Measurements from ENCODE around the gene TXNRD3.

Gene TXNRD3

DNA sequence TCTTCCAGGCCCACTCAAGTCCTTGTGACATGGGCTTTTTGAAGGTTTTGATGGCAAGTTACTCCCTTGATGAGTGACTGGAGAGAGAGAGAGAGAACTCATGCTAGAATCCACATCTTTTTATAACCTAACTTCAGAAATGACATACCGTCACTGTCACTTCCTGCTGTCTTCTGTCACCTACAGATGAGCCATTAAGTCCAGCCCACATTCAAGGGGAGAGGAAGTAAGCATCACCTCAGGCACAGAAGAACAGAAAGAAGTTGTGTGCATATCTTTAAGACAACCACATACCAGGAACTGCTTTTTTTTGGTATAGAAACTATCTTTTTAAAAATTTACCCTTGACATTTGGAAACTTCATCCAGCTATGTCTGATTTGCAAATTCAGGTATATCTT, 16.6 kb upstream of the TXNRD3 start:
- Histone ChIP-seq H3K36me3 (ENCODE audit: control insufficient read depth, insufficient read depth, low read length) (no peaks in the 10 kb centered on the region), H3K27ac (ENCODE audit: low read depth, low read length) (no peak overlapping the region), H3K9me3 (ENCODE audit: control insufficient read depth, insufficient read depth, low read length) (no peaks in the 10 kb centered on the region; the same call in 1 of the 2 replicates), H3K4me1 (ENCODE audit: control insufficient read depth, insufficient read depth, low read length) (no peaks in the 10 kb centered on the region), H3K4me3 (ENCODE audit: low read depth, low read length) (no peak overlapping the region), H3K27me3 (ENCODE audit: control insufficient read depth, insufficient read depth, low read length) (no peaks in the 10 kb centered on the region), H3K9ac (ENCODE audit: low read depth, low read length) (no peak overlapping the region)

DNA sequence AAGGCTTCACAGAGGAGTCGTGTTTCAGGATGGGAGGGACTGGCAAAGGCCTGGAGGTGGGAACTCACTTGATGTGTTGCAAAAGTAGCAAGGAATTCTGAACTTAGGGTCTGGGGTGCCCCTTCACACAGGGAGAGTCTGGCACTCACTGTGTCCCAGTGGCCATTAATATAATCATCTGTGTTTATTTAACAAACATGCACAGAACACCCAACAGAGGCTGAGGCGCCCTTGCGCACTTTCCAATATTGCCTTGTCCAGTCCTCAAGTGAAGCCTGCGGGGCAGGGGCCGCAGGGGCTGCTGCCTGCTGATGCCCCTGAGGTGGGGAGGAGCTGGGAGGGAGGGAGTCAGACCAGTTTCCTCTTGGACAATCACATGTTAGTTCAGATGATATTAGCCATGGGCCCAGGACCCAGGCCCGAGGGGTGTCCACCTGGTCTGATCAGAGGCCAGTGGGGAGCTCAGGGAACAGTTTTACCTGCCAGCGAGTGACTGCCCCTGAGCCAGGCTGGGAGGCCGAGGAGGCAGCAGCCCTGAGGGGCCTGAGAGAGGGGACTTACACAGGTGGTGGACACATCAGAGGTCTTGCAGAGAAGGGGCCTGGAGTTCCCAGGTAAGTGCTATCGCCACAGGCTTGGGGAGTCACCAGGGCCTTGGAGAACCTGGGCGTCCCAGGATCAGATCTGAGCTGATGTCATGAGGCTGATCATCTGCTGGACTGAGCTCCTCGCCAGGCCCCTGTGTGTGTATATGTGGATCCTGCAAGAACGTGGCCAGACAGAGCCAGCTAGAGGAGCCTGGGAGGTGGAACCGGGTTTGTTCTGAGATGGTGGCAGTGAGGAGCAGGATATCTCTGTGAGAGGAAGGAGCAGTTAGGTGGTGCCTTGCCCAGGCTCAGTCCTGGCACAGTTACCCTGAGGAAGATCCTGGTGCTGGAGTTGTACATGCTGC, 13.8 kb upstream of the TXNRD3 start:
- H3K27me3 ChIP-seq (ENCODE audit: control insufficient read depth, insufficient read depth, low read length): no peaks in the 10 kb centered on the region
- no peak overlapping the region for H3K9ac ChIP-seq (ENCODE audit: low read depth, low read length)
- no peaks in the 10 kb centered on the region for H3K4me1 ChIP-seq (ENCODE audit: control insufficient read depth, insufficient read depth, low read length)
- H3K36me3 ChIP-seq (ENCODE audit: control insufficient read depth, insufficient read depth, low read length): no peaks in the 10 kb centered on the region
- H3K27ac ChIP-seq (ENCODE audit: low read depth, low read length): no peak overlapping the region
- no peak overlapping the region for H3K4me3 ChIP-seq (ENCODE audit: low read depth, low read length)
- H3K9me3 ChIP-seq (ENCODE audit: control insufficient read depth, insufficient read depth, low read length): no peaks in the 10 kb centered on the region

DNA sequence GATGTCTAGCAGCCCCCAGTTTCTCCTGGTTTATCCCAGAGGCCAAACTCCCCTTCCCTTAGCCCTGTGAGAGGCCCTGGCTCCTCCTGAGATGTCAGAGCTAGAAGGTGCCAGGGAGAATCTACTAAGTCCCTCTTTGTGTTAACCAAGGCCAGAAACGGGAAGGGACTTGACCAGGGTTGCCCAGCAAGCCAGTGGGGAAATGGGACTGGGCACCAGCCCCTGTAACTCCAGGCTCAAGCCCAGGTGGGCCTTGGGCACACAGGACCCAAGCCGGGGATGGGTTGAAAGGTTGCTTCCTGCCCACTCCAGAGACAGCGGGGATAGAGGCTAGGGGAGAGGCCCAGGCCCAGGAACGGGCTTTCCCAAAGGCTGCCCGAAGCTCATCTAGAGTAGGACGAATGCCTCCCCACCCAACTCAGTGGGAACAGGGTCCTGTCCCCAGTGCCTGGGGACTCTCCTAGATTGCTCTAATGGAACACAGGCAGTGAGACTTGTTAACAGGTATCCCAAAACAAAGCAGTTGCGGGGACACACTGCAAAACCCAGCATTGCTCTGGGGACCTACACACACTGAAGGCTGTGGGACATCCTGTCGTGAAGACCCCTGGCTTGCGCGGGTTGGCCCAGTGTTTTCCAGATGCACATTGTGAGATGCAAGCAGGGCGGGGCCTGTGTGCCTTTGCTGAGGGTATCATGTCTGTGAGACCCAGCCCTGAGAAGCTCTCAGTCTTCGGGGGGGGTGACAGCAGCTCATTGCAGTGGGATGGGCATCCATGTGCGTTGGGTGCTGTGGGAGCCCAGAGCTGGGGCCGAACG, 12.9 kb upstream of the TXNRD3 start:
- H3K36me3 ChIP-seq (ENCODE audit: control insufficient read depth, insufficient read depth, low read length): no peaks in the 10 kb centered on the region
- H3K4me1 ChIP-seq (ENCODE audit: control insufficient read depth, insufficient read depth, low read length): no peaks in the 10 kb centered on the region
- H3K4me3 ChIP-seq (ENCODE audit: low read depth, low read length): no peak overlapping the region
- H3K9me3 ChIP-seq (ENCODE audit: control insufficient read depth, insufficient read depth, low read length): no peaks in the 10 kb centered on the region
- no peaks in the 10 kb centered on the region for H3K27me3 ChIP-seq (ENCODE audit: control insufficient read depth, insufficient read depth, low read length)
- H3K9ac ChIP-seq (ENCODE audit: low read depth, low read length): no peak overlapping the region
- no peak overlapping the region for H3K27ac ChIP-seq (ENCODE audit: low read depth, low read length)

DNA sequence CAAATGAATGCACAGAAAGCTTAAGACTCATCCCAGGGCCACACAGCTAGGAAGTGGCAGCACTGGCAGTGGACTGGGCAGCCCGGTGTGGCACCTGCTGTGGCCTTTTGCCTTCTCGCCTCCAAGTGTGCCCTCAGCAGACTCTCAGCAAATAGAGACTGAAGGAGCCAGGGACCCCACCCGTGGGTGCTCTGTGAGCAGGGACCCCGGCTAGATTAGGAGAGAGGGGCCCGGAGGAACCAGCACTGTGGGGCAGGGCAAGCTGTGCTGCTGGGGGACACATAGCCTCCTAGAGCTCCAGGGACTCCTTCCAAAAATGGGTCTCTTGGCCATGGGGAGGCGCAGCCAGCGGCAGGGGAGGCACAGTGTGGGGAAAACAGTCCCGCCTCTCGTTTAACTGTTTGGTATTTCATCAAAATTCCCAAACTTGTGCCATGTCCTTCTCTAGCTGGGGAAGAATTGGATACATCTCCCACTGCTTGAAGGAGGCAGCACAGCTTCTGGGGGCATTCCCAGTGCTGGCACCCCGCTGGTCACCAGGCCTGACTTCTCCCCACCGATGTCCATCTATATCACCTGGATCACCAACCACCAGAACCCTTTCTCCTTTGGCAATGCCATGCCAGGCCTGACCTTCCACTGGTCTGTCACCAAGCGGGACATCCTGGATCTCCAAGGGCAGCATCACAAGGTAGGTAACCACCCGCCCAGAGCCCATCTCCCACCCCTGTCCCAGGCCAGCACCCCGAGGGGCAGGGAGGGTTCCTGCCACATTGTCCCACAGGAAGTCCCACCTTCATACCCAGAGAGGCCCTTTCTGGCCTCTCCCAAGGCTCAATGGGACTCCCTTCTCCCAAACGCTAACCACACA, 12.0 kb upstream of the TXNRD3 start:
- no peaks in the 10 kb centered on the region for H3K36me3 ChIP-seq (ENCODE audit: control insufficient read depth, insufficient read depth, low read length)
- H3K27me3 ChIP-seq (ENCODE audit: control insufficient read depth, insufficient read depth, low read length): 0 out of 2 replicates have a peak, but pooled peaks cover 3% of the 10 kb centered on the region
- no peak overlapping the region for H3K27ac ChIP-seq (ENCODE audit: low read depth, low read length)
- H3K4me1 ChIP-seq (ENCODE audit: control insufficient read depth, insufficient read depth, low read length): no peaks in the 10 kb centered on the region; the same call in 1 of the 2 replicates
- H3K9ac ChIP-seq (ENCODE audit: low read depth, low read length): no peak overlapping the region
- H3K9me3 ChIP-seq (ENCODE audit: control insufficient read depth, insufficient read depth, low read length): no peaks in the 10 kb centered on the region
- H3K4me3 ChIP-seq (ENCODE audit: low read depth, low read length): no peak overlapping the region

DNA sequence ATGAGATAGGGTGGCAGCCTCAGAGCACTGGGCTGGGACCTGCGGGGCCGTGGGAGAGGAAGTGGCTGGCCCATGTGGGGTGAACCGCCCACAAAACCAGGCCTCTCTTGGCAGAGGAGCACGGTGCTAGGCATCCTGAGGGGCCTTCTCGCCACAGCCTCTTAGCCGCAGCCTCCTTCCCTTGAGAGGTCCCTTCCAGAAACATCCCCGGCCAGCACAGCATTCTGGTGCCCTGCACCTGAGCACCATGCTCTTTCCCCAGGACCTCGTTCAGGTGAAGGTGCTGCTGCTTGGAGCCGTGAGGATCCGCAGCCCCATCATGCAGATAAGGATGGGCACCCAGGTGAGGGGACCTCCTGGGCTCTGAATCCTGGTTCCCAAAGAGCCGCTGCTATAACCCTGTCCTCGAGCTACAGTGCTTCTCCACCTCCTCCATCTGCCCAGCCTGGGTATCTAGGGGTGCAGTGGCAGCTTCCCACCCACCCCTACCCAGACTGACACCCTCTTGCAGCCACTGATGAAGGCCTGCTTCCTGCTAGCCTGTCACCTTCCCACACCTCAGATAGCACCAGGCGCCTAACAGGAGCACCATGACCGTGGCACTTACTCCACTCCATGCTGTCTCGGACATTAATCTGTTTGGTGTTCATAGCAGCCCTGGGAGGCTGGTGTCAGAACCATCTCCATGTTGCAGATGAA, 11.2 kb upstream of the TXNRD3 start:
- no peak overlapping the region for H3K4me3 ChIP-seq (ENCODE audit: low read depth, low read length)
- 0 out of 2 replicates have a peak, but pooled peaks cover 4% of the 10 kb centered on the region for H3K27me3 ChIP-seq (ENCODE audit: control insufficient read depth, insufficient read depth, low read length)
- no peaks in the 10 kb centered on the region for H3K36me3 ChIP-seq (ENCODE audit: control insufficient read depth, insufficient read depth, low read length)
- no peaks in the 10 kb centered on the region; the same call in 1 of the 2 replicates for H3K4me1 ChIP-seq (ENCODE audit: control insufficient read depth, insufficient read depth, low read length)
- no peaks in the 10 kb centered on the region for H3K9me3 ChIP-seq (ENCODE audit: control insufficient read depth, insufficient read depth, low read length)
- no peak overlapping the region for H3K27ac ChIP-seq (ENCODE audit: low read depth, low read length)
- H3K9ac ChIP-seq (ENCODE audit: low read depth, low read length): no peak overlapping the region

DNA sequence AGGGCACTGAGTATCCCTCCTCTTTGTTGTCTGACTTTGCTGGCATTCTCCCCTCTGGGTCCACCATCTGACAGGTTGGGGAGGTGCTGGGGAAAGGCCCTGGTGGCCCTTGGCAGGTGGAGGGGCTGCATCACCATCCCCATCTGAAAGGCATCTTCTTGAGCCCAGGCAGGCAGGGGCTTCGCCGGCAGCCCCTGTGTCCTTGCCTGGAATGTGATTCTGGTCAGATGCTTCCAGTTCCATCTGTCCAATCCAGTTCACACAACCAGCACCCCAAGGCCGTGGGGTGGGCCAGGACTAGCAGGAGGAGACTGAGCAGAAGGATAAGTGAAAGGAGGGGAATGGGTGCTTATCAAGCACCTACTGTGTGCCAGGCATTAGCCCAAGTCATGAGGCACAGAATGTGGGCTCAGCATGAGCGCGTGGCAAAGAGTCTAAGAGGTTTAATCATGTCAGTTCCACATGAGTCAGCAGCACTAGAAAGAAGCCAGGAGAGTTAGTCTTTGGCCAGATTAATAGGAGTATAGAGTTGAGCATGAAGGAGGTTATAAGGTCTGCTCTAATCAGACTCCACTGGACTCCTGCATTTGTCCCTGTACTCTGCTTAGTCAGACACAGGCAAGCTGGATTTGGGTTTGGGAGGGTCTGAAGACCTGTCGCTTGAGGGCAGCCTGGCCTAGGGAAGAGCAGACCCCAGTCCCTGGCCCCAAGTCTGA, 10.5 kb upstream of the TXNRD3 start:
- H3K36me3 ChIP-seq (ENCODE audit: control insufficient read depth, insufficient read depth, low read length): no peaks in the 10 kb centered on the region
- peaks cover 9% of the 10 kb centered on the region; the same call in 1 of the 2 replicates for H3K27me3 ChIP-seq (ENCODE audit: control insufficient read depth, insufficient read depth, low read length)
- no peak overlapping the region for H3K27ac ChIP-seq (ENCODE audit: low read depth, low read length)
- no peaks in the 10 kb centered on the region; the same call in 1 of the 2 replicates for H3K4me1 ChIP-seq (ENCODE audit: control insufficient read depth, insufficient read depth, low read length)
- H3K9me3 ChIP-seq (ENCODE audit: control insufficient read depth, insufficient read depth, low read length): no peaks in the 10 kb centered on the region
- H3K4me3 ChIP-seq (ENCODE audit: low read depth, low read length): no peak overlapping the region
- no peak overlapping the region for H3K9ac ChIP-seq (ENCODE audit: low read depth, low read length)

DNA sequence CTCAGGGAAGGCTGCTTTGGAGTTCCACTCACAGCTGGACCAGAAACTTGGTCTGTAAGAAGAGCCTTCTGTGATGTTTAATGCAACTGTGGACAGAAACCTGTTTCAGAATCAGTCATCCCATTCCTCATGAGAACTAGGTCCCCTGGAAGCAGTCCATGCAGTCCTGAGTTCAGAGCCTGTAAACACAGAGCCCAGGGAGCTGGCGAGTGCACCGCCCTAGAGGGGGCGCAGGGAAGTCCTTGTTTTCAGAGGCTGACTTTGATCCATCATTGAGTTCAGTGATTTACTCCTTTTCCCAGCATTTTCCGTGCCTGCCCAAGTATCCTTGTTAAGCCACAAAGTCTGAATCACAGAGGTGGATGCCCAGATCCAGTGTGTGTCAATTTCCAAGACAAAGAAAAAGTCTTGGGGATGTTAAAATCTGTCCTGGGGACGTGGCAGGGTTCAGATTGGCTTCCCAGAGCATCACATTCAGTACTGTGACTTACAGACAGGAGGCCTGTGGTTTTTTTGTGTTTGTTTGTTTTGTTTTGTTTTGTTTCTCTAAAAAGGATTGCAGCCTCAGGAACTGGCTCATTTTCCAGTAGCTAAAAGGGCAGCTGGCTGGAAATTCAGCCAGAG, 9.8 kb upstream of the TXNRD3 start:
- Histone ChIP-seq H3K36me3 (ENCODE audit: control insufficient read depth, insufficient read depth, low read length) (no peaks in the 10 kb centered on the region), H3K4me1 (ENCODE audit: control insufficient read depth, insufficient read depth, low read length) (no peaks in the 10 kb centered on the region; the same call in 1 of the 2 replicates), H3K4me3 (ENCODE audit: low read depth, low read length) (no peak overlapping the region), H3K27me3 (ENCODE audit: control insufficient read depth, insufficient read depth, low read length) (peaks cover 9% of the 10 kb centered on the region; the same call in 1 of the 2 replicates), H3K27ac (ENCODE audit: low read depth, low read length) (no peak overlapping the region), H3K9me3 (ENCODE audit: control insufficient read depth, insufficient read depth, low read length) (no peaks in the 10 kb centered on the region), H3K9ac (ENCODE audit: low read depth, low read length) (no peak overlapping the region)

DNA sequence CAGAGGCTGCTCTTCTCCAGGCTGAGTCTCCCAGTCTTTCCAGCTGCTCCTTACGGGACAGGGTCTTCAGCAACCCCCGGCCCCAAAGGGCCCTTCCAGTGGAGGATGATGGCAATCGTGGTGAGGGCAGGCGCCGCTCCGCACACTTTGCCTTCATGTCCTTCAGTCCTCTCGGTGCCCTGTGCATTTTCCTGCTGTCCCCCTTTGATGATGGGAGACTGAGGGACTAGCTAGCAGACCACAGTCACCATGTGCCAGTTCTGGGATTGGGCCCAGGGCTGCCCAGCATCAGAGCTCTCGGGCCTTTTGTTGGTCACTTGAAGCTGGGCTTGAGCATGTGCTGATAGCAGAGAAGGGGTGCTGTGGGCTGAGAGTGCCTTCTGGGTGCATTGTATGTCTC, 8.8 kb upstream of the TXNRD3 start:
- no peaks in the 10 kb centered on the region; the same call in 1 of the 2 replicates for H3K4me1 ChIP-seq (ENCODE audit: control insufficient read depth, insufficient read depth, low read length)
- H3K36me3 ChIP-seq (ENCODE audit: control insufficient read depth, insufficient read depth, low read length): no peaks in the 10 kb centered on the region
- no peak overlapping the region for H3K4me3 ChIP-seq (ENCODE audit: low read depth, low read length)
- peaks cover 9% of the 10 kb centered on the region; the same call in 1 of the 2 replicates for H3K27me3 ChIP-seq (ENCODE audit: control insufficient read depth, insufficient read depth, low read length)
- H3K9ac ChIP-seq (ENCODE audit: low read depth, low read length): no peak overlapping the region
- H3K9me3 ChIP-seq (ENCODE audit: control insufficient read depth, insufficient read depth, low read length): no peaks in the 10 kb centered on the region
- H3K27ac ChIP-seq (ENCODE audit: low read depth, low read length): no peak overlapping the region

DNA sequence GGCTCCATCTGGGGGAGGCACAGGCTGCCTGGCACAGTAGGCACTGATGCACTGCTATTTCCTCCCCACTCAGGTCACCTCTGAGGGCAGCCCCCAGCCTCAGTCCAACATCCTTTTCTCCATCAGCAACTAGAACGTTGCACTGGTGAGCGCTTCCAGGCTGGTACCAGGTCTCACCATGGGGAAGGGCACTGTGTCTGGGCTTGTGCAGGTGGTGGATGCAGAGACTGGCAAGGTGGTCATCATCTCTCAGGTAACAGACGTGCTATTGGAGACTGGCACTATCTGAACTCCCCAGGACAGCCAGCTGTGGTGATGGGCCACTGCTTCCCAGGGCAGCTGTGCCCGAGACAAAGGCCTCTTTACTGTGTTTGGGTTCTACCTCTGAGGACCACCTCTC, 8.3 kb upstream of the TXNRD3 start:
- peaks cover 9% of the 10 kb centered on the region; the same call in 1 of the 2 replicates for H3K27me3 ChIP-seq (ENCODE audit: control insufficient read depth, insufficient read depth, low read length)

More for the DNA sequence above, 8.3 kb upstream of the TXNRD3 start:
- no peak overlapping the region for H3K27ac ChIP-seq (ENCODE audit: low read depth, low read length)
- no peaks in the 10 kb centered on the region for H3K9me3 ChIP-seq (ENCODE audit: control insufficient read depth, insufficient read depth, low read length)
- H3K36me3 ChIP-seq (ENCODE audit: control insufficient read depth, insufficient read depth, low read length): no peaks in the 10 kb centered on the region
- H3K4me3 ChIP-seq (ENCODE audit: low read depth, low read length): no peak overlapping the region
- no peak overlapping the region for H3K9ac ChIP-seq (ENCODE audit: low read depth, low read length)
- H3K4me1 ChIP-seq (ENCODE audit: control insufficient read depth, insufficient read depth, low read length): no peaks in the 10 kb centered on the region; the same call in 1 of the 2 replicates
